ENCODE measurements around the gene COPS4. TPM values are rescaled to one million over a fixed set of nuclear protein-coding genes. Genes with fewer than 3 reads are reported as not detected.

COPS4 gene
- total RNA-seq, 2 experiments from 2014 or later = 26.0 to 27.6 TPM

GRCh38 chr4:83093060-83093640, 58.2 kb downstream of the COPS4 start:
- Mint-ChIP-seq H3K4me1 (ENCODE audit: low read depth) (peaks cover 67% of the 10 kb centered on the region), H3K27ac (peak overlapping the region; percentile 74), H3K27me3 (no peaks in the 10 kb centered on the region), H3K4me3 (no peak overlapping the region), H3K9me3 (no peaks in the 10 kb centered on the region), H3K36me3 (ENCODE audit: low read depth) (peaks cover 100% of the 10 kb centered on the region)
- no peak for TF ChIP-seq CTCF (IDR thresholded peaks at IDR 0.05)
- no peak overlapping the region for H3K4me3 ChIP-seq (ENCODE audit: low read length)
- H3K27me3 ChIP-seq (ENCODE audit: control insufficient read depth in 1 of 2, insufficient read depth in 2 of 2, low read length in 2 of 2) = no peaks in the 10 kb centered on the region
- peaks cover 4% of the 10 kb centered on the region for H3K4me1 ChIP-seq (ENCODE audit: insufficient read depth, low read length)
- DNase-seq = no peak
- no peak for ATAC-seq (ENCODE audit: poor library complexity)
- peaks cover 96% of the 10 kb centered on the region for H3K36me3 ChIP-seq (ENCODE audit: insufficient read depth, low read length)
- intact Hi-C loops (cut with DNase I, micrococcal nuclease) = no loop called here
- H3K9me3 ChIP-seq (ENCODE audit: control insufficient read depth in 1 of 2, insufficient read depth in 1 of 2, low read length in 2 of 2) = no peaks in the 10 kb centered on the region
- CTCF ChIA-PET = interaction anchor here (1.0 to 2.1 kb wide), 2 partner anchors 9 to 19 kb away, joined by 3 to 7 read pairs; no protein-coding TSS in a partner anchor
- POLR2A ChIA-PET = interaction anchor here (1.0 to 1.7 kb wide), 3 partner anchors 8 to 17 kb away, joined by 5 read pairs; no protein-coding TSS in a partner anchor
- H3K27ac ChIP-seq (ENCODE audit: low read depth in 1 of 2, low read length in 2 of 2) = peak overlapping the region in 1 of 2 donors; percentile 32

DNA sequence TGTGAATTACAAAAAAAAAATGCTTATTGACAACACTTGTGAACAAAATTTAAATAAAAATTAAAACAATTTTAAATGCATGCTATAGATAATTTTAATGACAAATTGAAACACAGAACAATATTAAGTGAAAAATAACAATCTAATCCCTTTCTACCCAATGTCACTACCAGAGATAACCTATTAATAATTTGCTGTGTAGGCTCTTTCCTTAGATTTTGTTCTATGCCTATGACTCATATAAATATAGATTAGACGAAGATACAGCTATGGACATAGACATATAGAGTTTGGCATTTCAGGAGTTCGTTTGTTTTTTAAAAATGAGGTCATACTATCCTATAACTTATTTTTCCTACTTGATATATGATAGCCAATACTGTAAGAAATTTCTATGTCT, 61.4 kb downstream of the COPS4 start:
- H3K9me3 ChIP-seq (ENCODE audit: control insufficient read depth in 1 of 2, insufficient read depth in 1 of 2, low read length in 2 of 2) = no peaks in the 10 kb centered on the region
- no peak overlapping the region for H3K27ac ChIP-seq (ENCODE audit: low read depth in 1 of 2, low read length in 2 of 2)
- intact Hi-C loops (cut with DNase I, micrococcal nuclease) = no loop called here
- peaks cover 10% of the 10 kb centered on the region for H3K4me1 ChIP-seq (ENCODE audit: insufficient read depth, low read length)
- H3K27me3 ChIP-seq (ENCODE audit: control insufficient read depth in 1 of 2, insufficient read depth in 2 of 2, low read length in 2 of 2) = no peaks in the 10 kb centered on the region
- TF ChIP-seq CTCF (IDR thresholded peaks at IDR 0.05) = no peak
- ATAC-seq (ENCODE audit: poor library complexity) (no peak), DNase-seq (no peak)
- ChIA-PET POLR2A (interaction anchor here (0.6 to 3.1 kb wide), 9 partner anchors 10 to 156 kb away, joined by 3 to 9 read pairs (median 4); no protein-coding TSS in a partner anchor), CTCF (interaction anchor here (0.8 to 2.6 kb wide), 5 partner anchors 12 to 164 kb away, joined by 3 to 8 read pairs (median 5); no protein-coding TSS in a partner anchor)
- H3K36me3 ChIP-seq (ENCODE audit: insufficient read depth, low read length) = peaks cover 98% of the 10 kb centered on the region
- Mint-ChIP-seq H3K4me3 (no peak overlapping the region), H3K4me1 (ENCODE audit: low read depth) (peaks cover 73% of the 10 kb centered on the region), H3K9me3 (no peaks in the 10 kb centered on the region), H3K27me3 (no peaks in the 10 kb centered on the region), H3K36me3 (ENCODE audit: low read depth) (peaks cover 100% of the 10 kb centered on the region), H3K27ac (peak overlapping the region; percentile 9)
- H3K4me3 ChIP-seq (ENCODE audit: low read length) = no peak overlapping the region

- Mint-ChIP-seq H3K27me3 (no peaks in the 10 kb centered on the region), H3K4me3 (peak overlapping the region; percentile 48), H3K36me3 (ENCODE audit: low read depth) (peaks cover 92% of the 10 kb centered on the region), H3K27ac (peak overlapping the region; percentile 67), H3K4me1 (ENCODE audit: low read depth) (peaks cover 72% of the 10 kb centered on the region), H3K9me3 (no peaks in the 10 kb centered on the region)
- Histone ChIP-seq H3K27me3 (ENCODE audit: control insufficient read depth in 1 of 2, insufficient read depth in 2 of 2, low read length in 2 of 2) (no peaks in the 10 kb centered on the region), H3K36me3 (ENCODE audit: insufficient read depth, low read length) (peaks cover 64% of the 10 kb centered on the region), H3K4me1 (ENCODE audit: insufficient read depth, low read length) (peaks cover 37% of the 10 kb centered on the region), H3K9me3 (ENCODE audit: control insufficient read depth in 1 of 2, insufficient read depth in 1 of 2, low read length in 2 of 2) (no peaks in the 10 kb centered on the region), H3K27ac (ENCODE audit: low read depth in 1 of 2, low read length in 2 of 2) (no peak overlapping the region), H3K4me3 (ENCODE audit: low read length) (no peak overlapping the region)
- intact Hi-C loops (cut with DNase I, micrococcal nuclease) = loop anchor here in 1 of 2 experiments (2.0 kb wide), 1 partner anchor 20 kb away; no protein-coding TSS in a partner anchor
- CTCF ChIA-PET = no interaction called here
- no peak for ATAC-seq (ENCODE audit: poor library complexity)
- DNase-seq = no peak
- POLR2A ChIA-PET = no interaction called here
- TF ChIP-seq CTCF (IDR thresholded peaks at IDR 0.05) = no peak
These were observed 70.0 kb downstream of the COPS4 start for GRCh38 chr4:83104991-83105390.

Measured in CD4-positive, alpha-beta T cell (primary cell).